ENCODE data around the gene MSL3B.

MSL3B gene

DNA sequence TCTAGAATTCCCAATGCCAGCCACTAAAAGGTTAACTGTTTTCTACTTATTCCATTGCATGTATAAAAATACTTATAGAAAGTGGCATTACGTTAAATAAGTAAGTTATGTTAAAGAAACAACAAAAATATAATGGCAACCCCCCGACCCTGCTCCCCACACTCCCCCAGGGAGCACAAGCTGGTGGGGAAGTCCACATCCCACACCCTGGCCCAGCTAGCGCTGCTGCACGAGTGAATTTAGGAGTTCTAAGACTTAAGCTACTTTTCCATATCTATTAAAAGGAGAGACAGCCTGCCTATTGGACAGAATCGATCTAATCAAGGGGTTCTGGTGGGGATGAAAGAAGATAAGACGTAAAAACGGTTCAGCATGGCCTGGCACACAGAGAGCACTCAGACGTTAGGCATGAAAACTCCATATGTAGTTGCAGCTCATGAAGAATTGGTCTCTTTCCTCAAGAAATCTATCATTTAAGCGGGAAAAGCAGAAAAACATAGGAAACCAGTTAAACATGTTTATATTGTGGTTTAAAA is 30.4 kb downstream of the MSL3B start:
- H3K4me3 ChIP-seq (ENCODE audit: low read depth, low read length) = no peak overlapping the region
- DNase-seq (ENCODE audit: low read depth) = no peak
- TF ChIP-seq, protein P1, sequence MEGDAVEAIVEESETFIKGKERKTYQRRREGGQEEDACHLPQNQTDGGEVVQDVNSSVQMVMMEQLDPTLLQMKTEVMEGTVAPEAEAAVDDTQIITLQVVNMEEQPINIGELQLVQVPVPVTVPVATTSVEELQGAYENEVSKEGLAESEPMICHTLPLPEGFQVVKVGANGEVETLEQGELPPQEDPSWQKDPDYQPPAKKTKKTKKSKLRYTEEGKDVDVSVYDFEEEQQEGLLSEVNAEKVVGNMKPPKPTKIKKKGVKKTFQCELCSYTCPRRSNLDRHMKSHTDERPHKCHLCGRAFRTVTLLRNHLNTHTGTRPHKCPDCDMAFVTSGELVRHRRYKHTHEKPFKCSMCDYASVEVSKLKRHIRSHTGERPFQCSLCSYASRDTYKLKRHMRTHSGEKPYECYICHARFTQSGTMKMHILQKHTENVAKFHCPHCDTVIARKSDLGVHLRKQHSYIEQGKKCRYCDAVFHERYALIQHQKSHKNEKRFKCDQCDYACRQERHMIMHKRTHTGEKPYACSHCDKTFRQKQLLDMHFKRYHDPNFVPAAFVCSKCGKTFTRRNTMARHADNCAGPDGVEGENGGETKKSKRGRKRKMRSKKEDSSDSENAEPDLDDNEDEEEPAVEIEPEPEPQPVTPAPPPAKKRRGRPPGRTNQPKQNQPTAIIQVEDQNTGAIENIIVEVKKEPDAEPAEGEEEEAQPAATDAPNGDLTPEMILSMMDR (IDR thresholded peaks at IDR 0.05; ENCODE audit: insufficient read depth, low read depth, low read length) = no peak

DNA sequence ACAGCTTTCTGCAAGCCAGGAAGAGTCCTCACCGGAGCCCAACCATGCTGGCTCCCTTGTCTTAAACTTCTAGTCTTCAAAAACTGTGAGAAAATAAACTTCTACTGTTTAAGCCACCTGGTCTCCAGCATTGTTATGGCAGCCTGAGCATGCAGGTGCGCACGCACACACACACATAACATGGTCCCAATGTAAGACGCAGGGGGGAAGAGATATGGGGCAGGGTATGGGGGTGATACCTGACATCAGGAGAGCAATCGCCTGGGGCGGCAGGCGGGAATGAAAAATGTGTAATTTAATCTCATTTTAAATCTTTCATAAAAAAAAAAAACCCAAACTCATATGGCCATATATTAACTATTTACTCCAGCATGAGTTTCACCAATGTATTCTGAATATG is 31.8 kb downstream of the MSL3B start:
- DNase-seq (ENCODE audit: low read depth) = no peak
- TF ChIP-seq, protein P1 (IDR thresholded peaks at IDR 0.05; ENCODE audit: insufficient read depth, low read depth, low read length) = no peak
- no peak overlapping the region for H3K4me3 ChIP-seq (ENCODE audit: low read depth, low read length)

DNA sequence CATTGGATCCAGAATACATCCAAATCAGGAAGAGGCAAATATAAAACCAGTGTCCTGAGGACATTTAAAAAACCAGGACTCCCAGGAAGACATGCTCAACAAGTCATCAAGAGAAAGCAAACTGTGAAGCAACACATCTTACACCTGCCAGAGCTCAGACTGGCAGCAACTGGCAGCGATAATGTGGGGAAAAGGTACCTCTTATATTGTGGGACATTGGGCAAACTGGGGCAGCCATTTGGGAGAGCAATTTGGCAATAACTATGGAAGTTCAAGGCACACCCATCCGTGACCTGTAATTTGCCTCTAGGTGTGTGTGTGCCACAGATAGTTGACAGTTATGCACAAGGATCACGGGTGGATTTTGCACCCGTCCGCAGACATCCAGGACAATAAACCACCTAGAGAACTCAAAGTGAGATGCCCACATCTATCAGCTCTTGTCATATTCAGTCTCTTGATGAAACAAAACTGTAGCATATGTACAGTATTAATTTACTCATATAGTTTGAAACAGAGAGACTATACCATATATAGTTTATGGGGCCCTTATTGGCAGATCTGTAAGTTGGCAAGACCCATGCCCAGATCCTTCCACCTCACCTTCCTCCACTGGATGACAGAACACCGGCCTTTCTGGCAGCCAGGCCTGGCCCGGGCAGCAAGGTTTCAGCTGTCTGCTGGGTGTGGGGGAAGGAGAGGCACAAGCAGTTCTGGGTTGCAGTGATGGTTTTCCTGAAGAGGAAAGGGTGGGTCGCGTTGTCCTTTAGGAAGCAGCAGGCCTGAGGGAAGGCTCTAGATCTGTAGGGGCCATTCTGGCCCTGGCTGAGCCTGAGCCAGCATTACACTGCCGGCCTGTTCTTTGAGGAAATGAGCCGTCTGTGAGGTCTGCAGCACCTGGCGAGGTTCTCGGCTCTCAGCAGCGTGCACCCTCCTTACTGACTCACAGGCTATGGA is 32.7 kb downstream of the MSL3B start:
- TF ChIP-seq, protein P1 (IDR thresholded peaks at IDR 0.05; ENCODE audit: insufficient read depth, low read depth, low read length) = no peak

DNA sequence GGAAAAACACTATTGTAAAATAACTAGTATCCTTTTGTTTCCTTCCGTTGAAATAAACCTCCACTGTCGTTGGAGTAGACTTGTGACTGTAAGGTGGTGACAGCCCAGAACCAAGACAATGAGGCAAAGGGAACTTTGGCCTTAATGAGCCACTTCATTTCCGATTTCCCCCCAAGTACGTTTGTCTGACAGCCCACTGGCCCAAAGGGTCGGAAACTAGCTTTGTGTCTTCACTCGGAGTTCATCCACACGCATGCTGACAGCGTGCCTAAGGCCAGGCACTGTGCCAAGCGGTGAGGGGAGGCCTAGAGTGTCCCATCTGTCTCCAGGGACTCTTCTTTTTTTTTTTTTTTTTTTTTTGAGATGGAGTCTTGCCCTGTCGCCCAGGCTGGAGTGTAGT is 34.8 kb downstream of the MSL3B start:
- TF ChIP-seq, protein P1 (IDR thresholded peaks at IDR 0.05; ENCODE audit: insufficient read depth, low read depth, low read length) = no peak
- DNase-seq (ENCODE audit: low read depth) = no peak
- H3K4me3 ChIP-seq (ENCODE audit: low read depth, low read length) = no peak overlapping the region

More for the DNA sequence above, 32.7 kb downstream of the MSL3B start:
- DNase-seq (ENCODE audit: low read depth) = no peak
- no peak overlapping the region for H3K4me3 ChIP-seq (ENCODE audit: low read depth, low read length)

DNA sequence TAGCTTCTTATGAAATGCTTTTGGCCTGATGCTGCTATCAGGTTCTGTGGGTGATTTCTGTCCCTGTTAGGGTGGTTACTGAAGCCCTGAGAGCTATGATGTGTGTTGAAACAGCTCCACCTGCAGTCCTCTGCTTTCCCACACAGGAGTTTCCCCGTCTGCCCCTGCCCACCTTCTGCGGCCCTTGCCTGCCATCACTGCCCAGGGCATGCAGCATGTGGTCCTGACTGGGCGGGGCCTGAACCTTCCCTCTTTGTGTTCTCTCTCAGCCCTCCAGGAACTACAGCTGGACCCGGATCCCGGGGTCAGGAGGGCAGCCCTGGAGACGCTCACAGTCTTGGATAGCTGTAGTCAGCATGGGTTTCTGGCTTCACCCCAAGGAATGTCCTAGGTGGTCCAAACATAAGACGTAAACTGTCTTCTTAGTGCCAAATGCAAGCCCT is 35.3 kb downstream of the MSL3B start:
- H3K4me3 ChIP-seq (ENCODE audit: low read depth, low read length) = no peak overlapping the region
- TF ChIP-seq, protein P1 (IDR thresholded peaks at IDR 0.05; ENCODE audit: insufficient read depth, low read depth, low read length) = peak; percentile 59

DNA sequence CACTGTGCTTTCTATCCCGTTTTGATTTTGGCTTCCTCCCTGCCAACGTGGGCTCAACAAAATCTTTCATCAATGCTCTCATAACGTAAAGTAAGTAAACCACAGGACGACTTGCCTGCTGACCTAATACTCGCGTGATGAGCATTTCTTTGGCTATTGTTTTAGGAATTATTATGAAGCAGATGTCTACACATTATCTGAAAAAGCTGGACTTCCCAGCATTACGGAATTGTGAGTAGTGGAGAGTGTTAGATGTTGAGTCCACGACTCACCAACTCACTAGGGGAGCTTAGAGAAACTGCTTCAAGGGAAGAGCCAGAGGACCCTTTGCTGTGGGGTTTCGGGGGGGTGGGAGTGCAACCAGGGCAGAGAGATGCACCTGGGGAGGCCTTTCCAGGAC is 35.8 kb downstream of the MSL3B start:
- DNase-seq (ENCODE audit: low read depth) = no peak
- TF ChIP-seq, protein P1 (IDR thresholded peaks at IDR 0.05; ENCODE audit: insufficient read depth, low read depth, low read length) = no peak
- no peak overlapping the region for H3K4me3 ChIP-seq (ENCODE audit: low read depth, low read length)

More for the DNA sequence above, 35.3 kb downstream of the MSL3B start:
- DNase-seq (ENCODE audit: low read depth) = peak; percentile 63
